BJ (cell line): ENCODE measurements around the gene OR5D18. TPM values are rescaled to one million over a fixed set of nuclear protein-coding genes. Genes with fewer than 3 reads are reported as not detected.

Source experiments
- CTCF ChIA-PET: fragments of 350-600 bp; formaldehyde crosslinking; extraction: SDS; loops from one replicate; lab custom pipeline; 2021; ENCODE audit warnings: antibody characterized with exemption, inconsistent platforms; lab: Yijun Ruan, JAX
- POLR2A ChIA-PET: fragments of 300-600 bp; sonication (Branson Sonifier 250); formaldehyde crosslinking; extraction: SDS; loops from one replicate; lab custom pipeline; 2021; ENCODE audit warnings: antibody characterized with exemption; lab: Charles Lee
- DNase-seq: peaks from one replicate; pipeline ENCODE4 v3.0.0-alpha.2; 2011; ENCODE audit warnings: low read depth
- H3K27me3 ChIP-seq: 2 replicates; pipeline ENCODE4 v1.6.0; 2011; ENCODE audit warnings: low read length; ENCODE audit not compliant: control insufficient read depth, insufficient read depth
- H3K36me3 ChIP-seq: 2 replicates; pipeline ENCODE4 v1.5.1; 2011; ENCODE audit warnings: low read length; ENCODE audit not compliant: control insufficient read depth, insufficient read depth
- H3K4me3 ChIP-seq: 2 replicates; pipeline ENCODE4 v1.5.1; 2011; ENCODE audit warnings: low read depth, mild to moderate bottlenecking, control low read depth, low read length
- polyA plus RNA-seq: library from polyadenylated mRNA; depleted of rRNA; stranded (reverse); fragments of >200 nt; gene quantifications from 2 replicates; pipeline ENCODE4 v1.2.3, GENCODE V29; 2011
- TF ChIP-seq, protein P1 (sequence below): IDR thresholded peaks from 2 replicates; pipeline ENCODE4 v1.5.1; 2011; ENCODE audit warnings: low read depth, mild to moderate bottlenecking, control low read depth, inconsistent platforms, low read length, moderate library complexity; ENCODE audit not compliant: insufficient read depth

OR5D18 gene
- polyA plus RNA-seq, 1 experiment = not detected

DNA sequence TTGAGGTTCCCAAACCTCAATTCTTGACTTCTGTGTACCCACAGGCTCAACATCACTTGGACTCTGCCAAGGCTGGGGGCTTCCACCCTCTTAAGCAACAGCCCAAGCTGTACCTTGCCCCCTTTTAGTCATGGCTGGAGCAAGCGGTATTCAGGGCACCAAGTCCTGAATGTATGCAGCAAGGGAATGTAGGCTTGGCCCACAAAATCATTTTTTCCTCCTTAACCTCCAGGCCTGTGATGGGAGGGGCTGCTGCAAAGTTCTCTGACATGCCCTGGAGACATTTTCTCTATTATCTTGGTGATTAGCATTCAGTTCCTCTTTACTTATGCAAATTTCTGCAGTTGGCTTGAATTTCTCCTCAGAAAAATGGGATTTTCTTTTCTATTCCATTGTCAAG lies 13.2 kb upstream of the OR5D18 start:
- no peaks in the 10 kb centered on the region for H3K36me3 ChIP-seq
- CTCF ChIA-PET = no interaction called here
- no peaks in the 10 kb centered on the region for H3K27me3 ChIP-seq
- POLR2A ChIA-PET = no interaction called here
- DNase-seq = no peak
- TF ChIP-seq, protein P1, sequence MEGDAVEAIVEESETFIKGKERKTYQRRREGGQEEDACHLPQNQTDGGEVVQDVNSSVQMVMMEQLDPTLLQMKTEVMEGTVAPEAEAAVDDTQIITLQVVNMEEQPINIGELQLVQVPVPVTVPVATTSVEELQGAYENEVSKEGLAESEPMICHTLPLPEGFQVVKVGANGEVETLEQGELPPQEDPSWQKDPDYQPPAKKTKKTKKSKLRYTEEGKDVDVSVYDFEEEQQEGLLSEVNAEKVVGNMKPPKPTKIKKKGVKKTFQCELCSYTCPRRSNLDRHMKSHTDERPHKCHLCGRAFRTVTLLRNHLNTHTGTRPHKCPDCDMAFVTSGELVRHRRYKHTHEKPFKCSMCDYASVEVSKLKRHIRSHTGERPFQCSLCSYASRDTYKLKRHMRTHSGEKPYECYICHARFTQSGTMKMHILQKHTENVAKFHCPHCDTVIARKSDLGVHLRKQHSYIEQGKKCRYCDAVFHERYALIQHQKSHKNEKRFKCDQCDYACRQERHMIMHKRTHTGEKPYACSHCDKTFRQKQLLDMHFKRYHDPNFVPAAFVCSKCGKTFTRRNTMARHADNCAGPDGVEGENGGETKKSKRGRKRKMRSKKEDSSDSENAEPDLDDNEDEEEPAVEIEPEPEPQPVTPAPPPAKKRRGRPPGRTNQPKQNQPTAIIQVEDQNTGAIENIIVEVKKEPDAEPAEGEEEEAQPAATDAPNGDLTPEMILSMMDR = no peak
- no peak overlapping the region for H3K4me3 ChIP-seq

DNA sequence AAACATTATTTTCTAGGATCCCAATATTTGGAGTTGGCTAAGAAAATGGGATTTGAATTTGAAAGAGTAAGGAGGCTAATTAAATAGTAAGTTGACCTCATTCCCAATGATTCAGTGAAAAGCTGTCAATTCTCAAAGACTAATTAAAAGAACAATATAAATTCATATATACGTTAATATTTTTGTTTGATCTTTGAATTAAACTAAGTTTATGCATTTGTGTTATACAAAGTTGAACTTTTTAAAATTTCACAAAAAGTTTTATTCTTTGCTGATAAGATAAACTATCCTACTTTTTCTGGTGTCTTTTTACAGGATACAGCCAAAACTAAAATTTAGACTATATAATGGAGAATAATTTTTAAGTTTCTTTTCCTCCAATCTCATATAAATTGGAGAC lies 8.4 kb upstream of the OR5D18 start, which contains the start of gene OR5L1:
Gene OR5L1 (plus strand): TSS at position 301 of the 400 bp plus-strand sequence. CDS start 100 bp downstream, outside the sequence.
- no peak for DNase-seq
- CTCF ChIA-PET = no interaction called here
- TF ChIP-seq, protein P1 = no peak
- Histone ChIP-seq H3K36me3 (no peaks in the 10 kb centered on the region), H3K27me3 (no peaks in the 10 kb centered on the region), H3K4me3 (no peak within 1 kb of the TSS)
- POLR2A ChIA-PET = no interaction called here

- no peak for DNase-seq
- no peaks in the 10 kb centered on the region for H3K27me3 ChIP-seq
- no peak within 1 kb of the TSS for H3K4me3 ChIP-seq
- TF ChIP-seq, protein P1 = no peak
- H3K36me3 ChIP-seq = no peaks in the 10 kb centered on the region
- CTCF ChIA-PET = no interaction called here
- POLR2A ChIA-PET = no interaction called here
Observed at GRCh38 chr11:55826919-55827318, 7.5 kb downstream of the OR5D18 start, which contains the start of gene OR5L2. Gene OR5L2 (plus strand): TSS chr11:55827219. CDS start chr11:55827219, 0 bp downstream.

- TF ChIP-seq, protein P1 = no peak
- ChIA-PET POLR2A (no interaction called here), CTCF (no interaction called here)
- Histone ChIP-seq H3K36me3 (no peaks in the 10 kb centered on the region), H3K27me3 (no peaks in the 10 kb centered on the region), H3K4me3 (no peak within 1 kb of the TSS)
- DNase-seq = no peak
Observed at GRCh38 chr11:55838452-55838851, 19.0 kb downstream of the OR5D18 start, which contains the start of gene OR5D16. Gene OR5D16 (plus strand): TSS chr11:55838752. CDS start chr11:55838752, 0 bp downstream.

DNA sequence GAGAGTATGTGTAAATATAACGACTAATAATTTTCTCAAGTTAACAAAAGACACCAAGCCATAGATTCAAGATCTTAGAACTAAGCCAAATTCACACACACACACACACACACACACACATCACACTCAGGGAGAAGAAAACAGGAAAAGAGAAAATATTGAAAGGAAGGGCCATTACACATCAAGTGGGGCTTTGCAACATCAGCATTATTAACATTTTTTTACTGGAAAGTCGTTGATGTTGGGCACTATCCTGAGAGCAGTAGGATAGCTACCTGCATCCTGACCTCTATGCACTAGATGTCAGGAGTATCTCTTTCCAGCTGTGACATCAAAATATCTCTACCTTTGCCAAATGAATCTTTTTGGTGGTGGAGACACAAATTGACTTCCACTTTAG lies 28.0 kb downstream of the OR5D18 start:
- H3K4me3 ChIP-seq = no peak overlapping the region
- H3K27me3 ChIP-seq = no peaks in the 10 kb centered on the region
- ChIA-PET POLR2A (no interaction called here), CTCF (no interaction called here)
- TF ChIP-seq, protein P1 = no peak
- H3K36me3 ChIP-seq = no peaks in the 10 kb centered on the region
- no peak for DNase-seq
